NCI-H1105 (cell line): ENCODE measurements around the gene RAPGEF4.

Experiments used
- DNase-seq: peaks from one replicate; lab custom pipeline; 2025; lab: John Stamatoyannopoulos, UW

The RAPGEF4 gene

GRCh38 chr2:172999641-173000386, 264.2 kb downstream of the RAPGEF4 start:
- DNase-seq, result no peak

- no peak for DNase-seq
These were observed 266.3 kb downstream of the RAPGEF4 start for GRCh38 chr2:173001664-173002604.

DNA sequence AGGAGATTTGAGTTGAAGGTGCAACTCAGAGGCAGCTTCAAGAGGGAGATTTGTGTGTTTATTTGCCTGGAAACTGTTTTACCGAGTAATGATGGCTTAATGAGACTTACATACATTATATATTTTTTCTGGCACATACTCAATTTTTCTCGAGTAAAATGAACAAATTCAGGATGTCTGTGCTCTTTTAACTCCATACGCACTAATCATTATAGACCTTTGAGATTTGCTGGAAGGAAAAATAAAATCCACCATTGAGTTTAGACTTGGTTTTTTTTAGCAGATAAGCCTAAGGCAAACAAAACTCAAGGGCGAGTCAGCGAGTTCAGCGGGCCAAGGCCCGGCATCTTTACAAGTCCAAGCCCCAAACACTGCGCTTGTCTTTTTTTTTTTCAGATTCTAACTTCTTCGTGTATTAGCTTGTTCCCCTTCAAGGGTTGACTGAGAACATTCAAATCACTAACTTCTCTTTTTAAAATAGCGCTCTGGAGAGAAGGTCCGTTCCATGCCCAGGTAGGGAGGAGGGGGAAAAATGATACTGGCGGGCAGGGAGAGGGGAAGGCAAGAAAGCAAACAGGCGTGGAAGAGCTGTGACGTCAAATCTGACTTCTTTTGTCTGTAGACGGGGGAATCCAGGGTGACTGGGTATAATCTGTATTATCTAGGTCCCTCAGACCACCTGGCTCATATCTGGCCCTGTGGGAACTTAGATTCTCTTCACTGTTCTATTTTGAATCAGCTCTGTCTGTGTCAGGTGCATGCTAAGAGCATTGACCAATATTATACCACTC, 267.3 kb downstream of the RAPGEF4 start:
- DNase-seq, result no peak

GRCh38 chr2:173008786-173009185, 273.1 kb downstream of the RAPGEF4 start:
- DNase-seq, result no peak

DNA sequence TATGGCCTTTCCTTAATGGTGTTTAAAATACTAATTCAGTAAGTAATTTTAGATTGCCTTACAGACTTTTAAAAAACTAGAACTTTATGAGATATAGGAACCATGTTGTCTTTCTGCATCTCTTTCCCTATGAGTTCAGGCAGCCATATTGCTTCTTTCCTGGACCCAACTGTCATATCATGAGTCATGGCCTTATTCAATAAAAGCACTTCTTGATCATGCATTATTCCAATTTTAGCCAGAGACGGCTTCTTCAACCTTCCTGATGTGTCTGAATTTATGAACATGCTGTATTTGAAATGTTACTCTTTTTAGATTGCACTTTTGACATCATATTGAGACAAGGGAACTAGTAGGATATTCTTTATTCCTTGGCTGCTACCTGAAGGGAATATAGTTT, 274.6 kb downstream of the RAPGEF4 start:
- DNase-seq, result no peak

DNA sequence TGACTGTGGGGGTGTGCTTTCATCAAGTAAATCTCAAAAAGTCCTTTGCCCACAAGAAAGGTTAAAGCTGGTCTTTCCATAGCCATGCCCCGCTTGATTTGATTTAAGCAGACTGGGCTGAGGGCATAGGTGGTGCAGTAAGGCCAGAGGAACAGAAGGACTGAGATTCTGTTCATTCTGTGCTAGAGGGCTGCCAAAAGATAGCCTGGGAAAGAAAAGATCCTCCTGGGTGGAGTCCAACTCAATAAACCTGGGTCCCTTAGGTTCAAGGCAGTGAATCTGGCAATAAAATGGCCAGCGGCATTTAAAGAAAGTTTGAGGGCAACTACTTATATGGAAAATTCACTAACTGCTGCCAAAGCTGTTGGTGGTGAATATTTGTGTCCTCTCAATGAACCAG, 280.8 kb downstream of the RAPGEF4 start:
- no peak for DNase-seq

DNA sequence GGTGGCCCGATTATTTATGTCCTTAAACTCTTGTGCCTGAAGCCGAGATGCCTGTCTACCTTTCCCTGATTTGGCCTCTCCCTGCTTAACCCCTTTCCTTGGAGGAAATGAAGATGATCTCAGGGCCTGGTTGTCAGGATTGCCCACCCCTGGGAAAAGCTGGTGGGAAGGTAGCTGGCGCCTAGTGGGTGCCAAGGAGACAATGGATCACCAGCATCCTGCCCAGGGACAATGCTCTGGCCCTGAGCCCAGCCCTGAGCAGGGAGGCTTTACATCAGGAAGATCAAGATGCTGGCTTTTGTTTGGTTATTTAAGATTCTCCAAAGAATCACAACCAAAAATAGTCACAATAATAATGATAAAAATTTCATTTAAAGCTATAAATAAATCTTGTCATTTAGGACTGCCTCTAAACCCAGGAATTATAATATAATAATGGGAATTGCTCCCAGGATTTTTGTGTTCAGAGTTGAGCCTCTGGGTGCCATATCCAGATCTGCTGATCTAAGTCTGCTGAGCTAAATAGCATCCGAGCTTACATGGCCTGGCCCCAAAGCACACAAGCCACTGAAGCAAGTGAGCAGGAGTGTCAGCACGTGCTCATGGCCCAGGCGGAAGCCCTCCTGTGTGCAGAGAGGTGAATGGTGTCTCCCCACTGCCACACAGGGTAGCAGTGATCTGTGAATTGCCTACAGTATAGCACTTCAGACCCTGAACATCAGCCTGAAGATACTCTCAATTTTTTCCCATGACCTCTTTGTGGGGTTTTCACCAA, 282.2 kb downstream of the RAPGEF4 start:
- DNase-seq, result no peak

DNA sequence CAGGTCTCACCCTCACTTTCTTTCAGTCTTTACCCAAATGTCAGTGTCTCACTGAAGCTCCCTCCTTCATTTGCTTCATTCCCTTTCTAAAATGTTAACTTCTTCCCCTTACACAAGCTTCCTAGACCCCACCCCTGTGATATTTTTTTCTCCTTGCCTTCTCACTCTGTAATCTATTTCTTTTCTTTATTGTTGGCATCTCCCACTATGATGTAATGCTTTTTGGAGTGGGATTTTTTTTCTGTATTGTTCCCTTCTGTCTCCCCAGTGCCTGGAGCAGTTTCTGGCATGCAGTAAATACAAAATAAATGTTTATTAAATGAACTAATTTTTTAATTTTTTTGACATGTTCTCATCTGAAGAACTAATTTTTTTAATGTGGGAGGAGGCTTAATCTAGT, 284.1 kb downstream of the RAPGEF4 start:
- no peak for DNase-seq

- DNase-seq, result no peak
These were observed 286.3 kb downstream of the RAPGEF4 start for GRCh38 chr2:173021939-173022371.

DNA sequence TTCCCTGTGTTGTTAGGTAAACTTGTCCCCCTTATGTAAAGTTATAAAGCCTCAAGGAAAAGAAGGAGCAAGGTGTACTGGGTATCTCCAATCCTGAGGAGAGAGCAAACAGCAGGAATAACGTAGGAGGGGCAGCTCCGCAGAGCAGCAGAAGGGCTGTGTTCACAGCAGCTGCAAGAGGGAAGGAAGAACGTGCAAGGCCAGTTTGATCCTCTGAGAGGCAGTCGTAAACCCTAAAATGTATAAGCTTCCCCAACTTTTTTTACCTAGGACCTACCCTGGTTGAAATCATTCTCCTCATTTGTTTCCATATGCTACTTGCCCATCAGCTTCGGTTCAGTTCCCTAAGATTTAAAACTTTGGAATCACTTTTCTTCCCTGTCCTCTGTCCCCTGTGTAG, 288.1 kb downstream of the RAPGEF4 start:
- DNase-seq, result no peak

- no peak for DNase-seq
These were observed 290.8 kb downstream of the RAPGEF4 start for GRCh38 chr2:173026479-173026878.

DNA sequence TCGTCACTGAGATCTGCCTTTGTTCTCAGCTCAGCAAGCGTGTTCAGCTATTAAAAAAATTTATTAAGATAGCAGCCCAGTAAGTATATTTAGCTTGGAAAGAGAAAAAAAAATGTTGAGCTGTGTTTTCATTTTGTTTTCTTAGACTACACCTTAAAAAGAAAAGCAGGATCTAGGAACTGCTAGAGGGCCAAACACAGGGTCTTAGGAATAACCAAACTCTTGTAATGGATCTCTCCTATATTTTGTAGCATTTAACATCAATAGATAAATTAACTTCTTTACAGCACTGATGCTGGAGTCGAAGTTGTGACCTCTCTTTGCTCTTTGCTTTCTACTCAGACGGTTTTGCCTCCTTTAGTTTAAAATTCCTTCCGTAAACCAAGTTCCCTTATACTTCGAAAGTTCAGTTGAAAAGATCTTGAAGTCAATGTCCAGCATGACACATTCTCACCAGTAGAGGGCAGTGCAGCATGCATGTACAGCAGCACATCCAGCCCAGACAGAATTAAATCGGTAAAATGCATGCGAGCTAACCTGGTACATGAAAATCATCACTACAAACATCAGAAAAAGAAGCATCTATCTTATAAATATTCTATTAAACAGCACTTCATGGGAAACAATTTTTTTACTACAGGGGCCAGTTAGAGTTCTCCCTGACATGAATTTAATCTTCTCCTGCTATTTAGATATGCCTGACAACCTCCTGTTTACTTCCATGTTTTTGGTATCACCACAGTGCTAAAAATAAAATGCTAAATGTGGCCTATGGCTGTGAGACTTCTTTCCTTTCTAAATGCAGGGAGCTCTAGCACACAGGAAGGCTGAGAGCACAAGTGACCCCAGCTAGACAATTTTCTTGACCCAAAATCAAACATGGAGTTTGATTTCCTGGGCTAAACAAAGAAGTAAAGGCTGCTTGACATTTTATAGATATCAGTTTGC, 291.8 kb downstream of the RAPGEF4 start:
- peak; percentile 44 for DNase-seq

- DNase-seq, result no peak
These were observed 292.5 kb downstream of the RAPGEF4 start for GRCh38 chr2:173028141-173028540.

- no peak for DNase-seq
These were observed 293.0 kb downstream of the RAPGEF4 start for GRCh38 chr2:173028671-173029070.

- peak; percentile 51 for DNase-seq
These were observed 295.2 kb downstream of the RAPGEF4 start for GRCh38 chr2:173030561-173031490.

GRCh38 chr2:173032032-173032431, 296.4 kb downstream of the RAPGEF4 start:
- DNase-seq, result no peak

DNA sequence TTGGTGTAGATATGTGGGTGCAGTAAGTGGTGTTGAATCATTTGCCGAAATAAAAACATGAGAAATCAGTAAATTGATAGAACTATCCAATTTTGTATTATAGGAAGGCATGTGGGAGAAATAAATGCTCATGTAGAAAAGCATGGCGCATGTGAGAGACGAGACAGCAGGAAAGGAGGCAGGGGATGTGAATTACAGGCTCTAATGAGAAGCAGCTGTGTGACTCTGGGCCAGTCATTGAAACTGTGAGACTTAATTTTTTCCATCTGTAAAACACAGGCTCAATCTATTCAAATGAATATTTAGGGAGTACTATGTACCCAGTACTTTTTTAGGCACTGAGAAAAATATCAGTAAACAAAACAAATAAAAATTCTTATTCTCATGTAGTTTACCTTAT, 297.4 kb downstream of the RAPGEF4 start:
- DNase-seq, result no peak

- DNase-seq, result no peak
These were observed 298.5 kb downstream of the RAPGEF4 start for GRCh38 chr2:173034143-173034542.
